Omental fat pad (tissue), 4 donors: ENCODE results near the gene CNTNAP5. TPM values are rescaled to one million over a fixed set of nuclear protein-coding genes. Genes with fewer than 3 reads are reported as not detected.

ENCODE experiments used
- ATAC-seq: fragments of 150-250 bp; one replicate; pipeline ENCODE4 v1.9.1; 2016; ENCODE audit warnings: mild to moderate bottlenecking, moderate library complexity; ENCODE audit not compliant: low FRiP score
- DNase-seq: peaks from one replicate; pipeline ENCODE4 v3.0.0-alpha.2; 2019; ENCODE audit warnings: low spot score
- small RNA-seq: library from RNA; depleted of rRNA; stranded (forward); fragments of <200 nt; gene quantifications from one replicate; pipeline ENCODE3, GENCODE V24; 2016
- total RNA-seq, 4 donors: library from RNA; depleted of rRNA; stranded (reverse); fragments of >200 nt; gene quantifications; one replicate each; pipeline ENCODE4 v1.1.0, GENCODE V29; 2016
- TF ChIP-seq, protein P1 (sequence below), 3 donors: fragments of 450-650 bp; IDR thresholded peaks; one replicate each; pipeline ENCODE4 v1.5.1; 2016 to 2017; ENCODE audit warnings: antibody characterized with exemption in 3 of 3, mild to moderate bottlenecking in 3 of 3, moderate library complexity in 2 of 3

Gene CNTNAP5
- total RNA-seq, 4 donors from 2014 or later, result not detected

GRCh38 chr2:124959581-124959980, 934.5 kb downstream of the CNTNAP5 start:
- no peak for DNase-seq
- TF ChIP-seq, protein P1, sequence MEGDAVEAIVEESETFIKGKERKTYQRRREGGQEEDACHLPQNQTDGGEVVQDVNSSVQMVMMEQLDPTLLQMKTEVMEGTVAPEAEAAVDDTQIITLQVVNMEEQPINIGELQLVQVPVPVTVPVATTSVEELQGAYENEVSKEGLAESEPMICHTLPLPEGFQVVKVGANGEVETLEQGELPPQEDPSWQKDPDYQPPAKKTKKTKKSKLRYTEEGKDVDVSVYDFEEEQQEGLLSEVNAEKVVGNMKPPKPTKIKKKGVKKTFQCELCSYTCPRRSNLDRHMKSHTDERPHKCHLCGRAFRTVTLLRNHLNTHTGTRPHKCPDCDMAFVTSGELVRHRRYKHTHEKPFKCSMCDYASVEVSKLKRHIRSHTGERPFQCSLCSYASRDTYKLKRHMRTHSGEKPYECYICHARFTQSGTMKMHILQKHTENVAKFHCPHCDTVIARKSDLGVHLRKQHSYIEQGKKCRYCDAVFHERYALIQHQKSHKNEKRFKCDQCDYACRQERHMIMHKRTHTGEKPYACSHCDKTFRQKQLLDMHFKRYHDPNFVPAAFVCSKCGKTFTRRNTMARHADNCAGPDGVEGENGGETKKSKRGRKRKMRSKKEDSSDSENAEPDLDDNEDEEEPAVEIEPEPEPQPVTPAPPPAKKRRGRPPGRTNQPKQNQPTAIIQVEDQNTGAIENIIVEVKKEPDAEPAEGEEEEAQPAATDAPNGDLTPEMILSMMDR (IDR thresholded peaks at IDR 0.05), result no peak
- ATAC-seq, result no peak

DNA sequence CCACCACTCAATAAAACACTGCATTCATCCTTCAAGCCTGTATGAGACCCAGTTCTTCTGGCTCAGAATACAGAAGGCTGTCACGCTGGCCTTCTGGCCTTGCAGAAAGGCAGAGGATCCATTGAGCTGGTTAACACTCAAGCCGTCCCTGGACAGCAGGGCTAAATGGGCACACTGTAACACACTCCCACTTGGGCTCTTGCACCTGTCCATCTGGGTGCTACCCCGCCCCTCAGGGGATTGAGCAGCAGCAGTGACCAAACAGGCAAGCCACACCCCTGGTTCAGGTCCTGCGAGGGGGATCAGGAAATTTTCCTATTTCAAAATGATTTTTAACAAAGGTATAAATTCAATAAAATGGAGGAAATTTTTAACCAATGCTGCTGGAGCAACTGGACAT, 936.0 kb downstream of the CNTNAP5 start:
- ATAC-seq (no peak), DNase-seq (no peak)
- TF ChIP-seq, protein P1 (IDR thresholded peaks at IDR 0.05), result no peak

Small RNA genes lying within 50 kb of the gene (small RNA-seq; reads per million reads assigned to genes)
- gene AC019159.1, result not detected
- gene MTND5P22, result not detected
- not detected for gene RNA5SP102
